GM12873 (cell line): ENCODE data around the gene GAPDH.

Experiments used
- CTCF ChIP-seq: IDR thresholded peaks from 2 replicates; pipeline ENCODE4 v1.5.1; 2012; ENCODE audit warnings: low read depth, mild to moderate bottlenecking, moderate library complexity, low read length, control low read depth; ENCODE audit not compliant: insufficient read depth; ENCODE audit errors: missing control alignments

Gene GAPDH

GRCh38 chr12:6524648-6525047 is 9.7 kb upstream of the GAPDH start:
- no peak for TF ChIP-seq CTCF

GRCh38 chr12:6526201-6526600 is 8.1 kb upstream of the GAPDH start:
- no peak for TF ChIP-seq CTCF

- TF ChIP-seq CTCF, result no peak
Observed at GRCh38 chr12:6526766-6527525, 7.4 kb upstream of the GAPDH start.

GRCh38 chr12:6527711-6528110 is 6.6 kb upstream of the GAPDH start:
- TF ChIP-seq CTCF, result no peak

- TF ChIP-seq CTCF, result no peak
Observed at GRCh38 chr12:6528539-6529235, 5.6 kb upstream of the GAPDH start.

GRCh38 chr12:6529291-6529737 is 5.0 kb upstream of the GAPDH start:
- no peak for TF ChIP-seq CTCF

- TF ChIP-seq CTCF, result no peak
Observed at GRCh38 chr12:6530576-6531260, 3.6 kb upstream of the GAPDH start.
